Heart right ventricle (tissue), 16 donors: ENCODE measurements around the gene PDCL3. TPM values are rescaled to one million over a fixed set of nuclear protein-coding genes. Genes with fewer than 3 reads are reported as not detected.
A peak's percentile ranks its signal among the peaks of the same experiment; 100 is the strongest.

ENCODE experiments used
- ATAC-seq, 8 donors: fragments of 200-7000 bp; cut with Tn5 transposase; one replicate each; pipeline ENCODE4 v1.9.1; 2020; ENCODE audit warnings: mild to moderate bottlenecking in 8 of 8, moderate library complexity in 8 of 8, moderate number of reproducible peaks in 1 of 8
- DNase-seq, 2 donors: peaks; one replicate each; pipeline ENCODE4 v3.0.0-alpha.2; 2020
- H3K27ac ChIP-seq, 10 donors: fragments of 200-600 bp; sonication (generic) in 2 of 10; one replicate each; pipeline versions ENCODE4 v1.5.0 to v1.8.0; 2020 to 2022; ENCODE audit warnings: mild to moderate bottlenecking in 3 of 10
- H3K27me3 ChIP-seq, 7 donors: fragments of 200-600 bp; one replicate each; pipeline ENCODE4 v1.8.0; 2021 to 2022; ENCODE audit warnings: mild to moderate bottlenecking in 2 of 7
- H3K36me3 ChIP-seq, 9 donors: fragments of 200-600 bp; sonication (generic) in 1 of 9; one replicate each; pipeline versions ENCODE4 v1.5.0 to v1.8.0; 2020 to 2022; ENCODE audit warnings: mild to moderate bottlenecking in 2 of 9
- H3K4me1 ChIP-seq, 9 donors: fragments of 200-600 bp; sonication (generic) in 1 of 9; one replicate each; pipeline versions ENCODE4 v1.5.0 to v1.8.0; 2020 to 2022; ENCODE audit warnings: mild to moderate bottlenecking in 4 of 9
- H3K4me3 ChIP-seq, 10 donors: fragments of 200-600 bp; sonication (generic) in 2 of 10; one replicate each; pipeline versions ENCODE4 v1.5.0 to v1.8.0; 2020 to 2022; ENCODE audit warnings: mild to moderate bottlenecking in 7 of 10, moderate library complexity in 2 of 10
- H3K9me3 ChIP-seq, 11 donors: fragments of 200-600 bp in 10 of 11; sonication (generic) in 2 of 11; one replicate each; pipeline versions ENCODE4 v1.5.0 to v1.8.0; 2013 to 2022; ENCODE audit warnings: mild to moderate bottlenecking in 2 of 11, control low read depth in 1 of 11, moderate library complexity in 1 of 11
- CTCF ChIP-seq, 9 donors: fragments of 200-600 bp; sonication (generic) in 2 of 9; IDR thresholded peaks; one replicate each; pipeline versions ENCODE4 v1.5.0 to v1.8.0; 2021 to 2022; ENCODE audit warnings: antibody characterized with exemption in 9 of 9, mild to moderate bottlenecking in 5 of 9, moderate library complexity in 1 of 9
- WGBS, 2 donors: extraction: QIAGEN DNeasy Blood & Tissue Kit; methylation state at CpG; one replicate each; pipeline ENCODE4 v1.1.7; 2013; ENCODE audit warnings: inconsistent platforms in 1 of 2; 5-methylcytosine and 5-hydroxymethylcytosine counted together
- intact Hi-C, 10 donors: fragments of 100-400 bp; cut with DNase I; formaldehyde crosslinking; loops; one replicate each; pipeline versions ENCODE4 v1.11.1 to v1.14.2; 2022
- polyA plus RNA-seq, 2 donors: library from polyadenylated mRNA; stranded (reverse); fragments of 200-250 nt; gene quantifications; one replicate each; pipeline ENCODE4 v1.2.3, GENCODE V29; 2013
- total RNA-seq, 10 donors: library from RNA; stranded (reverse); fragmentation: NEBNext Ultra II Directional in 3 of 10; extraction: Animal tissue kit (Norgen Biotek cat#: 25700) in 3 of 10; gene quantifications; one replicate each; pipeline versions ENCODE4 v1.2.1 to v1.2.4, GENCODE V29; 2021 to 2023
- donor health status: Arrhythmogenic right ventricular cardiomyopathy.
- donor health status: ischemic (EF 13 %, LVEDD 7.1; RV severe dilation, severe dysfunction).
- donor health status: healthy with polysubstance abuse.
- donor health status: DM: no; HTN: yes; CAD: no.
- donor health status: DM: no; HTN: no; CAD: no.
- donor health status: ischemic (EF 25% LVEDD 6.9; RV normal size, moderate dysfunction).
- donor health status: ischemic (EF 25% LVEDD 5.7; RV mildly dilated, moderate dysfunction).
- donor health status: healthy.
- donor health status: DM: yes; HTN: yes; CAD: no.
- donor health status: Ischemic cardiomyopathy.
- donor health status: ischemic (EF 35%, LVEDD 5.7; RV mildly dilated, moderate dysfunction).
- donor health status: nonischemic (EF 11% LVEDD 7.7; RV severe dilation, severe dysfunction).
- donor health status: DM: yes; HTN: yes; CAD: no.
- donor health status: PGD.
- donor health status: ischemic (EF 29% LVEDD 5.4; RV normal size, mild dysfunction).
- donor health status: nonischemic (EF 23%, LVEDD 6.1; RV moderate dilation, normal function).

Gene PDCL3
- total and polyA plus RNA-seq, 12 donors = 17.0 to 30.0 (median 23.4) TPM

GRCh38 chr2:100615471-100615870 lies 52.7 kb downstream of the PDCL3 start:
- Histone ChIP-seq H3K36me3 (no peaks in the 10 kb centered on the region), H3K9me3 (no peaks in the 10 kb centered on the region), H3K27ac (peak overlapping the region in 4 of 10 donors; percentile 6 to 58 (median 34)), H3K27me3 (no peaks in the 10 kb centered on the region), H3K4me3 (no peak overlapping the region), H3K4me1 (no peaks in the 10 kb centered on the region)
- ATAC-seq (peak in 7 of 8 donors; percentile 56 to 92 (median 88)), DNase-seq (peak in 1 of 2 donors; percentile 10)
- WGBS, 2 donors = 56 to 69% methylated on average over 6 of the region's 6 CpGs
- TF ChIP-seq CTCF (IDR thresholded peaks at IDR 0.05) = peak in 1 of 9 donors; percentile 10
- intact Hi-C loops = loop anchor here in 4 of 10 donors (5.0 to 10.0 kb wide), 4 partner anchors 57 to 289 kb away; no protein-coding TSS in a partner anchor

GRCh38 chr2:100615886-100616285 lies 53.1 kb downstream of the PDCL3 start:
- ATAC-seq (peak in 7 of 8 donors; percentile 49 to 85 (median 81)), DNase-seq (peak in 1 of 2 donors; percentile 11)
- H3K4me3 ChIP-seq = no peak overlapping the region
- WGBS, 2 donors = 49 to 62% methylated on average over 4 of the region's 4 CpGs
- no peaks in the 10 kb centered on the region for H3K9me3 ChIP-seq
- H3K27ac ChIP-seq = peak overlapping the region in 4 of 10 donors; percentile 6 to 58 (median 34)
- H3K36me3 ChIP-seq = no peaks in the 10 kb centered on the region
- intact Hi-C loops = loop anchor here in 4 of 10 donors (5.0 to 10.0 kb wide), 4 partner anchors 56 to 289 kb away; no protein-coding TSS in a partner anchor
- H3K4me1 ChIP-seq = no peaks in the 10 kb centered on the region
- H3K27me3 ChIP-seq = no peaks in the 10 kb centered on the region
- TF ChIP-seq CTCF (IDR thresholded peaks at IDR 0.05) = no peak

GRCh38 chr2:100616841-100617390 lies 54.1 kb downstream of the PDCL3 start:
- Histone ChIP-seq H3K27me3 (no peaks in the 10 kb centered on the region), H3K9me3 (peaks cover 0 to 6% (median 0%) of the 10 kb centered on the region in 11 donors), H3K4me3 (no peak overlapping the region), H3K36me3 (no peaks in the 10 kb centered on the region), H3K27ac (no peak overlapping the region), H3K4me1 (no peaks in the 10 kb centered on the region)
- no peak for DNase-seq
- TF ChIP-seq CTCF (IDR thresholded peaks at IDR 0.05) = no peak
- intact Hi-C loops = loop anchor here in 4 of 10 donors (5.0 to 10.0 kb wide), 4 partner anchors 55 to 288 kb away; no protein-coding TSS in a partner anchor
- no peak for ATAC-seq
- 93 to 96% methylated on average over 8 of the region's 8 CpGs for WGBS, 2 donors

- ATAC-seq (no peak), DNase-seq (no peak)
- Histone ChIP-seq H3K9me3 (peaks cover 0 to 6% (median 0%) of the 10 kb centered on the region in 11 donors), H3K27ac (no peak overlapping the region), H3K4me3 (no peak overlapping the region), H3K27me3 (no peaks in the 10 kb centered on the region), H3K36me3 (no peaks in the 10 kb centered on the region), H3K4me1 (no peaks in the 10 kb centered on the region)
- no peak for TF ChIP-seq CTCF (IDR thresholded peaks at IDR 0.05)
- 84 to 86% methylated on average over 6 of the region's 6 CpGs for WGBS, 2 donors
- intact Hi-C loops = loop anchor here in 4 of 10 donors (5.0 to 10.0 kb wide), 4 partner anchors 52 to 285 kb away; no protein-coding TSS in a partner anchor
These were observed 57.2 kb downstream of the PDCL3 start for GRCh38 chr2:100619951-100620350.
